NCI-H128 (cell line): Measurements from ENCODE around the gene RASAL1.
"Not testable (repeated sequence)": the region's sequence is repeated elsewhere in the genome, so short reads cannot be mapped to it uniquely, and the experiment has no call there.

Source experiments
- DNase-seq: peaks from one replicate; lab custom pipeline; 2025; ENCODE audit not compliant: unreplicated experiment; lab: John Stamatoyannopoulos, UW

The RASAL1 gene

GRCh38 chr12:113142173-113142885 lies 6.8 kb upstream of the RASAL1 start:
- DNase-seq = no peak

- not testable (repeated sequence) for DNase-seq
Measured at GRCh38 chr12:113141716-113142115, 6.2 kb upstream of the RASAL1 start.

GRCh38 chr12:113140706-113141105 lies 5.1 kb upstream of the RASAL1 start:
- no peak for DNase-seq

- no peak for DNase-seq
Measured at GRCh38 chr12:113138826-113139225, 3.3 kb upstream of the RASAL1 start.

GRCh38 chr12:113137861-113138783 lies 2.6 kb upstream of the RASAL1 start:
- no peak for DNase-seq

- DNase-seq = no peak
Measured at GRCh38 chr12:113136990-113137511, 1.5 kb upstream of the RASAL1 start.

- no peak for DNase-seq
Measured at GRCh38 chr12:113136128-113136989, 798 bp upstream of the RASAL1 start.

- no peak for DNase-seq
Measured at GRCh38 chr12:113134521-113134951, 1.0 kb downstream of the RASAL1 start.

- no peak for DNase-seq
Measured at GRCh38 chr12:113134071-113134470, 1.5 kb downstream of the RASAL1 start.

- DNase-seq = no peak
Measured at GRCh38 chr12:113133666-113134065, 1.9 kb downstream of the RASAL1 start.

GRCh38 chr12:113133036-113133435 lies 2.5 kb downstream of the RASAL1 start:
- no peak for DNase-seq

- no peak for DNase-seq
Measured at GRCh38 chr12:113131556-113131955, 4.0 kb downstream of the RASAL1 start.

GRCh38 chr12:113130457-113131135 lies 5.0 kb downstream of the RASAL1 start:
- no peak for DNase-seq

- DNase-seq = no peak
Measured at GRCh38 chr12:113129664-113130456, 5.7 kb downstream of the RASAL1 start.

- DNase-seq = no peak
Measured at GRCh38 chr12:113128802-113129663, 6.5 kb downstream of the RASAL1 start.

- DNase-seq = no peak
Measured at GRCh38 chr12:113127791-113128199, 7.8 kb downstream of the RASAL1 start.

GRCh38 chr12:113120670-113121370 lies 14.7 kb downstream of the RASAL1 start:
- DNase-seq = no peak
